ENCODE measurements around the gene DNAH8. TPM values are rescaled to one million over a fixed set of nuclear protein-coding genes. Genes with fewer than 3 reads are reported as not detected.

DNAH8 gene
- total RNA-seq, 1 donor from 2014 or later: not detected

DNA sequence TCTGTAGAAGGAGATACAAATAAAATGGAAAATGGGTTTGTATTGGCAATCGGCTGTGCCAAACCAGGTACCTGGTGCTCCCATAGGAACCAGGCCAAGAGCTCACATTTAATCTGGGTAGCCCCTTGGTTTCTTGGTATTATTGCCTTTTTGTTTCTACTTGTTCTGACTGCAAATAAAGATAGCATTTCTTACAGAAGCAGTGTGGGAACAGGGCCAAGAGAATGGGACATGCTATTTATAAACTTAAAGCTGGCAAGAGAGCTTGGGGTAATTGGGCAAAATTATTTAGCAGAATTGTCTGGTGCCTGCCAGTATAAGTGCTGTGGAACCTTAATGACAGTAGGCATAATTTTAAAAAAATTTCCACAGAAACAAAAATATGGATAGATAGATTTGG lies 219.9 kb downstream of the DNAH8 start:
- Mint-ChIP-seq H3K4me3 (ENCODE audit: unreplicated experiment) (no peak overlapping the region), H3K27me3 (ENCODE audit: low read depth, unreplicated experiment) (no peaks in the 10 kb centered on the region), H3K27ac (ENCODE audit: unreplicated experiment) (no peak overlapping the region), H3K36me3 (ENCODE audit: low read depth, unreplicated experiment) (no peaks in the 10 kb centered on the region), H3K9me3 (ENCODE audit: unreplicated experiment) (no peaks in the 10 kb centered on the region), H3K4me1 (ENCODE audit: low read depth, unreplicated experiment) (no peaks in the 10 kb centered on the region)
- TF ChIP-seq, protein P1, sequence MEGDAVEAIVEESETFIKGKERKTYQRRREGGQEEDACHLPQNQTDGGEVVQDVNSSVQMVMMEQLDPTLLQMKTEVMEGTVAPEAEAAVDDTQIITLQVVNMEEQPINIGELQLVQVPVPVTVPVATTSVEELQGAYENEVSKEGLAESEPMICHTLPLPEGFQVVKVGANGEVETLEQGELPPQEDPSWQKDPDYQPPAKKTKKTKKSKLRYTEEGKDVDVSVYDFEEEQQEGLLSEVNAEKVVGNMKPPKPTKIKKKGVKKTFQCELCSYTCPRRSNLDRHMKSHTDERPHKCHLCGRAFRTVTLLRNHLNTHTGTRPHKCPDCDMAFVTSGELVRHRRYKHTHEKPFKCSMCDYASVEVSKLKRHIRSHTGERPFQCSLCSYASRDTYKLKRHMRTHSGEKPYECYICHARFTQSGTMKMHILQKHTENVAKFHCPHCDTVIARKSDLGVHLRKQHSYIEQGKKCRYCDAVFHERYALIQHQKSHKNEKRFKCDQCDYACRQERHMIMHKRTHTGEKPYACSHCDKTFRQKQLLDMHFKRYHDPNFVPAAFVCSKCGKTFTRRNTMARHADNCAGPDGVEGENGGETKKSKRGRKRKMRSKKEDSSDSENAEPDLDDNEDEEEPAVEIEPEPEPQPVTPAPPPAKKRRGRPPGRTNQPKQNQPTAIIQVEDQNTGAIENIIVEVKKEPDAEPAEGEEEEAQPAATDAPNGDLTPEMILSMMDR (IDR thresholded peaks at IDR 0.05; ENCODE audit: insufficient read depth, low read depth, low read length): no peak
- no peak for TF ChIP-seq EZH2 (IDR thresholded peaks at IDR 0.05; ENCODE audit: insufficient read depth, low read length)
- Histone ChIP-seq H3K9ac (ENCODE audit: low read length) (no peak overlapping the region), H3K27ac (ENCODE audit: low read depth, low read length) (no peak overlapping the region), H2AFZ (ENCODE audit: low read depth, low read length) (no peak overlapping the region), H3K4me3 (ENCODE audit: insufficient read depth, low read depth, low read length) (no peak overlapping the region), H3K4me2 (ENCODE audit: low read length) (no peak overlapping the region), H3K4me1 (ENCODE audit: insufficient read depth, low read length) (no peaks in the 10 kb centered on the region), H3K79me2 (ENCODE audit: insufficient read depth, low read length) (no peaks in the 10 kb centered on the region), H3K27me3 (ENCODE audit: insufficient read depth, low read length) (no peaks in the 10 kb centered on the region), H3K9me3 (ENCODE audit: insufficient read depth, low read depth, low read length) (no peaks in the 10 kb centered on the region), H4K20me1 (ENCODE audit: insufficient read depth, low read length) (no peaks in the 10 kb centered on the region), H3K36me3 (ENCODE audit: insufficient read depth, low read length) (no peaks in the 10 kb centered on the region)
- FAIRE-seq: no peak
- DNase-seq (ENCODE audit: low read depth): no peak

DNA sequence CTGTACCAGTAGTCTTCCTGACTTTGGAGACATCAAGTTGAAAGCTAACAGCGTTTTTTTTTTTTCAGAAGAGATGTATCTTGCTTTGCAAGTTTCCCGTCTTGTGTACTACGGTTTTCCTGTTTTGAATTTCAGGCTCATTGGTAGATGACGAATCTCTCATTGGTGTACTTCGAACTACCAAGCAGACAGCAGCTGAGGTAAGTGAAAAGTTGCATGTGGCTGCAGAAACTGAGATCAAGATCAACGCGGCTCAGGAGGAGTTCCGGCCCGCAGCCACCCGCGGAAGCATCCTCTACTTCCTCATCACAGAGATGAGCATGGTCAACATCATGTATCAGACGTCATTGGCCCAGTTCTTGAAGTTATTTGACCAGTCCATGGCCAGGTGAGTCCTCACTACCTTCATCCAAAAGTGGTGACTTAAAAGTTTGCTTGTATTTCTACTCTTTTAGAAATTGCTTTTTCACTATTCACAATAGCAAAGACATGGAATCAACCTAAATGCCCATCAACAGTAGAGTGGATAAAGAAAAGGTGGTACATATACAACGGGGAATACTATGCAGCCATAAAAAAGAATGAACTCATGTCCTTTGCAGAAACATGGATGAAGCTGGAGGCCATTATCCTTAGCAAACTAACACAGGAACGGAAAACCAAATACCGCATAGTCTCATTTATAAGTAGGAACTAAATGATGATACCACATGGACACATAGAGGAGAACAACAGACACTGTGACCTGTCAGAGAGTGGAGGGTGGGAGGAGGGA lies 222.9 kb downstream of the DNAH8 start:
- FAIRE-seq: no peak
- no peaks in the 10 kb centered on the region for H3K9me3 Mint-ChIP-seq (ENCODE audit: unreplicated experiment)

More for the DNA sequence above, 222.9 kb downstream of the DNAH8 start:
- no peaks in the 10 kb centered on the region for H3K4me1 Mint-ChIP-seq (ENCODE audit: low read depth, unreplicated experiment)
- H3K27ac Mint-ChIP-seq (ENCODE audit: unreplicated experiment): no peak overlapping the region
- Histone ChIP-seq H3K27me3 (ENCODE audit: insufficient read depth, low read length) (no peaks in the 10 kb centered on the region), H3K4me1 (ENCODE audit: insufficient read depth, low read length) (no peaks in the 10 kb centered on the region), H3K9me3 (ENCODE audit: insufficient read depth, low read depth, low read length) (no peaks in the 10 kb centered on the region), H2AFZ (ENCODE audit: low read depth, low read length) (no peak overlapping the region), H4K20me1 (ENCODE audit: insufficient read depth, low read length) (no peaks in the 10 kb centered on the region), H3K27ac (ENCODE audit: low read depth, low read length) (no peak overlapping the region), H3K9ac (ENCODE audit: low read length) (no peak overlapping the region), H3K4me3 (ENCODE audit: insufficient read depth, low read depth, low read length) (no peak overlapping the region), H3K79me2 (ENCODE audit: insufficient read depth, low read length) (no peaks in the 10 kb centered on the region), H3K36me3 (ENCODE audit: insufficient read depth, low read length) (no peaks in the 10 kb centered on the region), H3K4me2 (ENCODE audit: low read length) (no peak overlapping the region)
- no peak overlapping the region for H3K4me3 Mint-ChIP-seq (ENCODE audit: unreplicated experiment)
- TF ChIP-seq EZH2 (IDR thresholded peaks at IDR 0.05; ENCODE audit: insufficient read depth, low read length): no peak
- TF ChIP-seq, protein P1 (IDR thresholded peaks at IDR 0.05; ENCODE audit: insufficient read depth, low read depth, low read length): no peak
- H3K36me3 Mint-ChIP-seq (ENCODE audit: low read depth, unreplicated experiment): no peaks in the 10 kb centered on the region
- H3K27me3 Mint-ChIP-seq (ENCODE audit: low read depth, unreplicated experiment): peaks cover 11% of the 10 kb centered on the region
- no peak for DNase-seq (ENCODE audit: low read depth)
